Neural progenitor cell (in vitro differentiated cells): ENCODE results near the gene SH2D3C. TPM values are rescaled to one million over a fixed set of nuclear protein-coding genes. Genes with fewer than 3 reads are reported as not detected.

Experiments used
- DNase-seq: peaks from one replicate; pipeline ENCODE4 v3.0.0-alpha.2; 2016; ENCODE audit warnings: low spot score
- H2AFZ ChIP-seq: fragments of 200-600 bp; sonication (generic); replicated peaks from 2 replicates; pipeline ENCODE4 v1.6.1; 2016; ENCODE audit warnings: antibody characterized with exemption
- H3F3A ChIP-seq: fragments of 200-600 bp; sonication (generic); 2 replicates; pipeline ENCODE4 v1.6.1; 2016; ENCODE audit warnings: antibody characterized with exemption, low read depth
- H3K27ac ChIP-seq: fragments of 200-600 bp; sonication (generic); 2 replicates; pipeline ENCODE4 v1.5.1; 2016; ENCODE audit warnings: mild to moderate bottlenecking
- H3K27me3 ChIP-seq: fragments of 200-600 bp; sonication (generic); 2 replicates; pipeline ENCODE4 v1.6.1; 2016; ENCODE audit warnings: mild to moderate bottlenecking, moderate library complexity
- H3K36me3 ChIP-seq: fragments of 200-600 bp; sonication (generic); 2 replicates; pipeline ENCODE4 v1.5.1; 2016
- H3K4me1 ChIP-seq: fragments of 200-600 bp; sonication (generic); 2 replicates; pipeline ENCODE4 v1.6.1; 2016; ENCODE audit warnings: mixed run types
- H3K4me2 ChIP-seq: fragments of 200-600 bp; sonication (generic); 2 replicates; pipeline ENCODE4 v1.6.1; 2016
- H3K4me3 ChIP-seq: fragments of 200-600 bp; sonication (generic); 2 replicates; pipeline ENCODE4 v1.5.1; 2016
- H3K79me2 ChIP-seq: fragments of 200-600 bp; sonication (generic); 2 replicates; pipeline ENCODE4 v1.6.1; 2016; ENCODE audit warnings: low read depth
- H3K9ac ChIP-seq: fragments of 200-600 bp; sonication (generic); 2 replicates; pipeline ENCODE4 v1.6.1; 2016
- H3K9me3 ChIP-seq: fragments of 200-600 bp; sonication (generic); 2 replicates; pipeline ENCODE4 v1.5.1; 2016; ENCODE audit warnings: low read depth
- H4K20me1 ChIP-seq: fragments of 200-600 bp; sonication (generic); 2 replicates; pipeline ENCODE4 v1.6.1; 2016; ENCODE audit warnings: low read depth
- H3K27ac Mint-ChIP-seq: 3 replicates; pipeline ENCODE4 v1.8.0; 2021; ENCODE audit warnings: mixed read lengths
- H3K27me3 Mint-ChIP-seq: 2 replicates; pipeline ENCODE4 v1.8.0; 2022; ENCODE audit warnings: low read depth, mild to moderate bottlenecking, inconsistent platforms, moderate library complexity, mixed read lengths; ENCODE audit not compliant: insufficient read depth
- H3K36me3 Mint-ChIP-seq: 3 replicates; pipeline ENCODE4 v1.8.0; 2021; ENCODE audit warnings: mixed read lengths
- H3K4me1 Mint-ChIP-seq: 3 replicates; pipeline ENCODE4 v1.8.0; 2021; ENCODE audit warnings: mixed read lengths
- H3K4me3 Mint-ChIP-seq: 3 replicates; pipeline ENCODE4 v1.8.0; 2021; ENCODE audit warnings: mild to moderate bottlenecking, moderate library complexity, mixed read lengths
- H3K9me3 Mint-ChIP-seq: 3 replicates; pipeline ENCODE4 v1.8.0; 2020; ENCODE audit warnings: mixed read lengths
- CTCF ChIP-seq: fragments of 200-600 bp; sonication (generic); IDR thresholded peaks from 2 replicates; pipeline ENCODE4 v1.5.1; 2017; ENCODE audit warnings: antibody characterized with exemption, mild to moderate bottlenecking
- EZH2 ChIP-seq: fragments of 200-600 bp; sonication (generic); IDR thresholded peaks from 2 replicates; pipeline ENCODE4 v1.6.1; 2017; ENCODE audit warnings: antibody characterized with exemption, mild to moderate bottlenecking, moderate library complexity
- EZH2phosphoT487 ChIP-seq: fragments of 200-600 bp; sonication (generic); IDR thresholded peaks from 2 replicates; pipeline ENCODE4 v1.6.1; 2017; ENCODE audit warnings: antibody characterized with exemption
- total RNA-seq: library from RNA; depleted of rRNA; stranded (reverse); fragments of >200 nt; gene quantifications from 2 replicates; pipeline ENCODE4 v1.2.3, GENCODE V29; 2015; ENCODE audit warnings: low replicate concordance

The SH2D3C gene
- total RNA-seq, 1 donor from 2014 or later, result 1.9 TPM

- H3K9me3 Mint-ChIP-seq, result no peaks in the 10 kb centered on the region
- Histone ChIP-seq H4K20me1 (no peaks in the 10 kb centered on the region), H3K4me3 (no peak overlapping the region), H3K79me2 (no peaks in the 10 kb centered on the region), H3K9ac (no peak overlapping the region), H3K27ac (no peak overlapping the region), H2AFZ (no peak overlapping the region), H3K4me2 (no peak overlapping the region), H3K4me1 (peaks cover 5% of the 10 kb centered on the region), H3K36me3 (no peaks in the 10 kb centered on the region), H3K9me3 (no peaks in the 10 kb centered on the region), H3F3A (peaks cover 4% of the 10 kb centered on the region), H3K27me3 (no peaks in the 10 kb centered on the region)
- H3K27ac Mint-ChIP-seq, result peak overlapping the region; percentile 61
- TF ChIP-seq EZH2phosphoT487 (no peak), CTCF (no peak), EZH2 (no peak)
- H3K27me3 Mint-ChIP-seq, result no peaks in the 10 kb centered on the region
- no peak for DNase-seq
- no peaks in the 10 kb centered on the region for H3K36me3 Mint-ChIP-seq
- no peak overlapping the region for H3K4me3 Mint-ChIP-seq
- H3K4me1 Mint-ChIP-seq, result peaks cover 11% of the 10 kb centered on the region
Measured at GRCh38 chr9:127729522-127730256, 48.8 kb downstream of the SH2D3C start.

GRCh38 chr9:127728808-127729207, 49.7 kb downstream of the SH2D3C start:
- TF ChIP-seq EZH2phosphoT487 (no peak), EZH2 (no peak), CTCF (no peak)
- Mint-ChIP-seq H3K27me3 (peaks cover 2% of the 10 kb centered on the region), H3K4me3 (no peak overlapping the region), H3K4me1 (peaks cover 7% of the 10 kb centered on the region), H3K9me3 (no peaks in the 10 kb centered on the region), H3K36me3 (no peaks in the 10 kb centered on the region), H3K27ac (no peak overlapping the region)
- Histone ChIP-seq H3F3A (peaks cover 7% of the 10 kb centered on the region), H3K27me3 (no peaks in the 10 kb centered on the region), H3K9me3 (no peaks in the 10 kb centered on the region), H3K79me2 (no peaks in the 10 kb centered on the region), H2AFZ (no peak overlapping the region), H3K4me3 (no peak overlapping the region), H3K27ac (no peak overlapping the region), H3K9ac (no peak overlapping the region), H3K36me3 (no peaks in the 10 kb centered on the region), H4K20me1 (no peaks in the 10 kb centered on the region), H3K4me2 (no peak overlapping the region), H3K4me1 (no peaks in the 10 kb centered on the region)
- DNase-seq, result no peak

GRCh38 chr9:127726871-127727270, 51.6 kb downstream of the SH2D3C start:
- H3K4me3 ChIP-seq, result no peak overlapping the region
- H3K79me2 ChIP-seq, result no peaks in the 10 kb centered on the region
- no peaks in the 10 kb centered on the region for H4K20me1 ChIP-seq
- no peaks in the 10 kb centered on the region for H3K9me3 ChIP-seq
- no peak overlapping the region for H3K4me2 ChIP-seq
- H2AFZ ChIP-seq, result no peak overlapping the region
- TF ChIP-seq EZH2, result no peak
- TF ChIP-seq CTCF, result no peak
- no peak for TF ChIP-seq EZH2phosphoT487
- no peak overlapping the region for H3K9ac ChIP-seq
- no peaks in the 10 kb centered on the region for H3K4me1 ChIP-seq
- no peaks in the 10 kb centered on the region for H3K9me3 Mint-ChIP-seq
- H3K4me3 Mint-ChIP-seq, result no peak overlapping the region
- H3K4me1 Mint-ChIP-seq, result no peaks in the 10 kb centered on the region
- peaks cover 3% of the 10 kb centered on the region for H3K27me3 Mint-ChIP-seq
- no peaks in the 10 kb centered on the region for H3K36me3 Mint-ChIP-seq
- no peaks in the 10 kb centered on the region for H3K36me3 ChIP-seq
- H3K27me3 ChIP-seq, result no peaks in the 10 kb centered on the region
- no peak overlapping the region for H3K27ac Mint-ChIP-seq
- H3K27ac ChIP-seq, result no peak overlapping the region
- H3F3A ChIP-seq, result peaks cover 7% of the 10 kb centered on the region
- no peak for DNase-seq
